ENCODE results near the gene ANKUB1. TPM values are rescaled to one million over a fixed set of nuclear protein-coding genes. Genes with fewer than 3 reads are reported as not detected.

ANKUB1 gene
- total and polyA plus RNA-seq, 9 donors: 0.16 TPM; not detected in 8

DNA sequence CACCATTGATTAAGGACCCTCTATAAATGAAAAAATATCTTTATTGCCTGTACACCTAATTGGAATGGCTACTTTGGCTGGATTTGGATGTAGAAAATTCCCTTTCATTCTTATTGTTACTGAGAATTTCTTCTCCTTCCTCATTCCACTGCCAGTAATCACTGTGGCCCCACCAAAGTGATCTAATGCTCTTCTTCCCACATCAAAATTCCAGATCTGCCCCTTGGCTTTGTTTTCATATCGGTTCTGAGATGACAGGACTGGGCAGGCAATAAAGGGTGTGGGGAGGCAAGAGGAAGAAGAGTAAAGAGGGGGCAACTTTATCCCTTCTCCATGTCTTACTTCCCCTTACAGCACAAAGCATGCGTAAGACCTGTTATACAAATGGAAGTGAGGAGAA lies 2.1 kb downstream of the ANKUB1 start:
- no peak for DNase-seq
- Histone ChIP-seq H3K36me3 (ENCODE audit: control insufficient read depth, insufficient read depth, low read length) (no peaks in the 10 kb centered on the region), H3K9me3 (replicated peaks; ENCODE audit: control insufficient read depth, low read depth, low read length) (no peaks in the 10 kb centered on the region), H3K4me3 (ENCODE audit: low read length) (no peak overlapping the region), H3K27me3 (ENCODE audit: control insufficient read depth, insufficient read depth, low read length) (no peaks in the 10 kb centered on the region), H3K27ac (ENCODE audit: low read length) (no peak overlapping the region), H3K4me1 (ENCODE audit: control insufficient read depth, insufficient read depth, low read length) (no peaks in the 10 kb centered on the region)
- WGBS (ENCODE audit: insufficient coverage): no CpG with 5 or more reads among the region's 2 CpGs

GRCh38 chr3:149784064-149784704 lies 8.2 kb downstream of the ANKUB1 start:
- no peak overlapping the region for H3K4me3 ChIP-seq (ENCODE audit: low read length)
- H3K9me3 ChIP-seq (replicated peaks; ENCODE audit: control insufficient read depth, low read depth, low read length): no peaks in the 10 kb centered on the region
- H3K4me1 ChIP-seq (ENCODE audit: control insufficient read depth, insufficient read depth, low read length): no peaks in the 10 kb centered on the region
- 100% methylated on average over 2 of the region's 5 CpGs for WGBS (ENCODE audit: insufficient coverage)
- DNase-seq: no peak
- H3K27ac ChIP-seq (ENCODE audit: low read length): no peak overlapping the region
- no peaks in the 10 kb centered on the region for H3K36me3 ChIP-seq (ENCODE audit: control insufficient read depth, insufficient read depth, low read length)
- peaks cover 3% of the 10 kb centered on the region for H3K27me3 ChIP-seq (ENCODE audit: control insufficient read depth, insufficient read depth, low read length)

GRCh38 chr3:149783576-149783975 lies 8.8 kb downstream of the ANKUB1 start:
- Histone ChIP-seq H3K9me3 (replicated peaks; ENCODE audit: control insufficient read depth, low read depth, low read length) (no peaks in the 10 kb centered on the region), H3K27ac (ENCODE audit: low read length) (no peak overlapping the region), H3K4me3 (ENCODE audit: low read length) (no peak overlapping the region), H3K36me3 (ENCODE audit: control insufficient read depth, insufficient read depth, low read length) (no peaks in the 10 kb centered on the region), H3K27me3 (ENCODE audit: control insufficient read depth, insufficient read depth, low read length) (peaks cover 3% of the 10 kb centered on the region), H3K4me1 (ENCODE audit: control insufficient read depth, insufficient read depth, low read length) (no peaks in the 10 kb centered on the region)
- DNase-seq: peak; percentile 48

DNA sequence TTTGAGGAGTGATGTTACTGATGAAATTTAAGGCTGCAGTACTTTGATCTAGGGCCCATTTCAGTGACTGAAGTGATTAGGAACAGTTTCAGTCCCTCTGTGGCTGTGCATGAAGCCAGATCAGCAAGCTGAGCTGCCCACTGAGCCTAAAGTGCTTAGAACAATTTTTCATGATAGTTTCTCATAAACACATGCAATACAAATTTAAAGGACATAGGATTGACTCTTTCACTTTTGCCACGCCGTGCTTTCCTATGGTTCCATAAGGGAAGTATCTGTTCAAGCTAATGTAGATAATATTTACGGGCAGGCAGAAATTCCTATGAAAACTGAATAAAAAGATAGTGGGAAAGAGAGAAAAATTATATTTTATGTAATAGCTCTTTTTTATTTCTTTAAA lies 10.6 kb downstream of the ANKUB1 start:
- Histone ChIP-seq H3K4me1 (ENCODE audit: control insufficient read depth, insufficient read depth, low read length) (no peaks in the 10 kb centered on the region), H3K36me3 (ENCODE audit: control insufficient read depth, insufficient read depth, low read length) (no peaks in the 10 kb centered on the region), H3K27me3 (ENCODE audit: control insufficient read depth, insufficient read depth, low read length) (peaks cover 3% of the 10 kb centered on the region), H3K4me3 (ENCODE audit: low read length) (no peak overlapping the region), H3K9me3 (replicated peaks; ENCODE audit: control insufficient read depth, low read depth, low read length) (no peaks in the 10 kb centered on the region), H3K27ac (ENCODE audit: low read length) (no peak overlapping the region)
- no peak for DNase-seq
- WGBS (ENCODE audit: insufficient coverage): no CpG with 5 or more reads among the region's 3 CpGs

DNA sequence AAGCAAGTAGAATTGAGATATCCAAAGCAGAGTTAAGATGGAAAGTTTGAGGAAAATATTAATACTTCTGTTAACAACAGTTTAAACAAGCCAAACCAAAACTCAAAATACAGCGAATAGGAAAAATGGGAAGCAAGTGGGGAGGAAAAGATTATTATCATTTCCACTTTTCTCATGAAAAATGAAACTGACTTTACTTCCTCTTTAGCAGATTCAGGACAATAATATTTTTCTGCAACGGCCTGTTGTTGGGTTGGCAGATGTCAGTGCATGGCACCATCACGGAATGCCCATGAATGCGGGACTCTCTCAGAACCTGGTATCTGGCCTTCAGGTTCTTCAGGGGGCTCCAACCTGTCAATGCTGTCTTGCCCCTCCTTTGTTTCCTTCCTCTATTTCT lies 11.1 kb downstream of the ANKUB1 start:
- H3K27ac ChIP-seq (ENCODE audit: low read length): no peak overlapping the region
- DNase-seq: peak; percentile 52
- H3K4me1 ChIP-seq (ENCODE audit: control insufficient read depth, insufficient read depth, low read length): no peaks in the 10 kb centered on the region
- H3K9me3 ChIP-seq (replicated peaks; ENCODE audit: control insufficient read depth, low read depth, low read length): no peaks in the 10 kb centered on the region
- no peaks in the 10 kb centered on the region for H3K36me3 ChIP-seq (ENCODE audit: control insufficient read depth, insufficient read depth, low read length)
- H3K27me3 ChIP-seq (ENCODE audit: control insufficient read depth, insufficient read depth, low read length): peaks cover 3% of the 10 kb centered on the region
- H3K4me3 ChIP-seq (ENCODE audit: low read length): no peak overlapping the region
- 69% methylated on average over 3 of the region's 4 CpGs for WGBS (ENCODE audit: insufficient coverage)

DNA sequence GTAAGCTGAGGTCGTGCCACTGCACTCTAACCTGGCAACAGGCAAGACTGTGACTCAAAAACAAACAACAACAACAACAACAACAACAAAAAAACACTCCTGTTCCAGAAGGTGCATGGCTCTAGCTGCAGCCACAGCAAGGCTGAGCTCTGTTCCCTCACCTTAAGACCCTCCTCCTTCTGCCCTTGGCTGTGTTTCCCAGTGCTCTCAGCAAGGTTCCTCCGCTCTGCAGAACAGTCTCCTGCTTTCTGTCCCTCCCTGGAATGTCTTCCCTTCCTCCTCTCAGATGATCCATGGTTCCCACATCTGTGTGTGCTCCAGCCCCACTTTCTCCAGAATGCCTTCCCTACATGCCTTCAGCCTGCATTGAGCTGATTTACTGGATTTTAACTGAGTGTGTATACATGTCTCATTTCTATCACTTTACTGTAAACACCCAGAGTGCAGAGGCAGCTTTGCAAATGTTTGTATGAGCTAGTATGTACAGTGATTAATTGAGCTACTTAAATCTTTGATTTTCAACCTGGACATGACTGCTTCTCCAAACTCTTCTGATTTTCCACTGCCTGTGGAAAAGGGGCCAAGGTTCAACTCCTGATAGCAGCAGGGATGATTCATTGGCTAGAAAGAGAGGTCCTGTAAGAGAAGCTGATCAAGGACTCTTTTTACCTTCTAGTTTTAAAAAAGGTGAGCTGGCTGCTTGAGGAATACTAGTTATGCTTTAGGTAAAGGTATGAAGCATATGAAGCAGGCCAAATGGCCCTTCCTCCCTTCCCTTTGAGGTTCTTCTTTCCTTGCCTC lies 14.7 kb downstream of the ANKUB1 start:
- WGBS (ENCODE audit: insufficient coverage): 74% methylated on average over 2 of the region's 2 CpGs
- Histone ChIP-seq H3K4me3 (ENCODE audit: low read length) (no peak overlapping the region), H3K36me3 (ENCODE audit: control insufficient read depth, insufficient read depth, low read length) (no peaks in the 10 kb centered on the region), H3K27ac (ENCODE audit: low read length) (no peak overlapping the region), H3K9me3 (replicated peaks; ENCODE audit: control insufficient read depth, low read depth, low read length) (no peaks in the 10 kb centered on the region), H3K4me1 (ENCODE audit: control insufficient read depth, insufficient read depth, low read length) (no peaks in the 10 kb centered on the region), H3K27me3 (ENCODE audit: control insufficient read depth, insufficient read depth, low read length) (no peaks in the 10 kb centered on the region)
- DNase-seq: no peak

DNA sequence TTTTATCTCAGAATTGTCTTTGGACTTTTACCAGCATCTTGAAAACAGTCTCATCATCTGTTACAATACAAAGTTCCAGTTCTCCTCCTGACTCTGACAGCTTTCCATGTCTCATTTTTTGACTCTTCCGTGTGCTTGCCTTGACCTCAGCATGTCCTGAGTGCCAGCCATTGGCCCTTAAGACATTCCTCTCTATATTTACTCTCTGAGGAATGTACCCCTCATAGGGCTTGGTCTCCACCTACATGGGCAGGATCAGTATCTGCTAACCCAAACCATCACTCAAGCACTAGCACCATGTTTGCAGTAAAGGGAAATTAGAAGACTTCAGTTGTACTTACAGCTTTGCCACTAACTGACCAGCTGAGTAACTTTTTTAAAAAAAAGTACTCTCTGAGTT lies 16.2 kb downstream of the ANKUB1 start:
- H3K27ac ChIP-seq (ENCODE audit: low read length): no peak overlapping the region
- H3K9me3 ChIP-seq (replicated peaks; ENCODE audit: control insufficient read depth, low read depth, low read length): no peaks in the 10 kb centered on the region
- no peaks in the 10 kb centered on the region for H3K27me3 ChIP-seq (ENCODE audit: control insufficient read depth, insufficient read depth, low read length)
- WGBS (ENCODE audit: insufficient coverage): 71% methylated on average over 1 of the region's 1 CpG
- no peak overlapping the region for H3K4me3 ChIP-seq (ENCODE audit: low read length)
- no peak for DNase-seq
- H3K4me1 ChIP-seq (ENCODE audit: control insufficient read depth, insufficient read depth, low read length): no peaks in the 10 kb centered on the region
- no peaks in the 10 kb centered on the region for H3K36me3 ChIP-seq (ENCODE audit: control insufficient read depth, insufficient read depth, low read length)

DNA sequence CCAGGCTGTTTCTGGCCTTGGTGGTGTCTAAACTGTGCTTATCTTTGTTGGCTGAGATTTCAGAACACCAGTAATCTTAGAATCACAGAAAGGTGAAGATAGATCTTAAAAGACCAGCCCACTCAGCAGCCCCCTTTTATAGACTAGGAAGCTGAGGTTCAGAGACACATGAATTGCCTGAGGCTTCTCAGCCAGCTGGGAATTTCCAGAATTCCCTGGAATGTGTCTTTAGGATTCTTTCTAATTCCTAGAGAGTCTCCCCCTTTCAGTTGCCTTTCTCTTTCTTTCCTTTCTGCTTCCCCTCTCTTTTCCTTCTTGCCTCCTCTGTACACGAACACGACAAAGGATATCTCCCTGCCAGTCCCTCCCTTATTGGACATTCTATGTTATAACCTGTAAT lies 19.5 kb downstream of the ANKUB1 start:
- Histone ChIP-seq H3K4me3 (ENCODE audit: low read length) (no peak overlapping the region), H3K9me3 (replicated peaks; ENCODE audit: control insufficient read depth, low read depth, low read length) (no peaks in the 10 kb centered on the region), H3K27me3 (ENCODE audit: control insufficient read depth, insufficient read depth, low read length) (no peaks in the 10 kb centered on the region), H3K27ac (ENCODE audit: low read length) (no peak overlapping the region), H3K36me3 (ENCODE audit: control insufficient read depth, insufficient read depth, low read length) (no peaks in the 10 kb centered on the region), H3K4me1 (ENCODE audit: control insufficient read depth, insufficient read depth, low read length) (no peaks in the 10 kb centered on the region)
- no CpG with 5 or more reads among the region's 2 CpGs for WGBS (ENCODE audit: insufficient coverage)
- DNase-seq: no peak

DNA sequence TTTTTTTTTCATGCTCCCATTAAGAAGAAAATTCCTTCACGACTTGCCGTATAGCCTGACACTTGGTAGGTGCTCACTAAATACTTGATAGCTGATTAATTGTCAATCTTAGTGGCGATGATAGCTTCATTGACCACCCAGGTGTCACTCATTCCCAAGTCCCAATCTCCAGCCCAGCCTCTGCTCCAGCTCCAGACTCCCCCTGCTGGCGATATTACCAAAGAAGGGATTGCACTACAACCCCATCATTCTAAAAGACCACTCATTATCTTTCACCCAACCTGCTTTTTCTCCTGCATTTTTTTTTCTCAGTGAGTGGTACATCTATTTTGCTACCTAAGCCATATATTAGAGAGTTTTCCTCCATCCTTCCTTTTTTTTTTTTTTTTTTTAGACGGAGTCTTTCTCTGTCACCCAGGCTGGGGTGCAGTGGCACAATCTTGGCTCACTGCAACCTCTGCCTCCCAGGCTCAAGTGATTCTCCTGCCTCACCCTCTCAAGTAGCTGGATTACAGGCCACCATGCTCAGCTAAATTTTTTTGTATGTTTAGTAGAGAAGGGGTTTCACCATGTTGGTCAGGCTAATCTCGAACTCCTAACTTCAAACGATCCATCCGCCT lies 20.6 kb downstream of the ANKUB1 start:
- Histone ChIP-seq H3K27me3 (ENCODE audit: control insufficient read depth, insufficient read depth, low read length) (no peaks in the 10 kb centered on the region), H3K36me3 (ENCODE audit: control insufficient read depth, insufficient read depth, low read length) (no peaks in the 10 kb centered on the region), H3K9me3 (replicated peaks; ENCODE audit: control insufficient read depth, low read depth, low read length) (no peaks in the 10 kb centered on the region), H3K4me3 (ENCODE audit: low read length) (no peak overlapping the region), H3K27ac (ENCODE audit: low read length) (no peak overlapping the region), H3K4me1 (ENCODE audit: control insufficient read depth, insufficient read depth, low read length) (no peaks in the 10 kb centered on the region)
- peak; percentile 52 for DNase-seq
- whole genome bisulfite sequencing (ENCODE audit: insufficient coverage): 64% methylated on average over 5 of the region's 8 CpGs

GRCh38 chr3:149770246-149770645 lies 22.1 kb downstream of the ANKUB1 start:
- Histone ChIP-seq H3K27me3 (ENCODE audit: control insufficient read depth, insufficient read depth, low read length) (no peaks in the 10 kb centered on the region), H3K27ac (ENCODE audit: low read length) (no peak overlapping the region), H3K36me3 (ENCODE audit: control insufficient read depth, insufficient read depth, low read length) (no peaks in the 10 kb centered on the region), H3K4me3 (ENCODE audit: low read length) (no peak overlapping the region), H3K9me3 (replicated peaks; ENCODE audit: control insufficient read depth, low read depth, low read length) (no peaks in the 10 kb centered on the region), H3K4me1 (ENCODE audit: control insufficient read depth, insufficient read depth, low read length) (no peaks in the 10 kb centered on the region)
- WGBS (ENCODE audit: insufficient coverage): no CpG with 5 or more reads among the region's 2 CpGs
- no peak for DNase-seq

All from muscle of leg (tissue), 11 donors.